Tibial nerve (tissue), 4 donors: Measurements from ENCODE around the gene WDTC1.

Experiments
- CTCF ChIP-seq, 5 experiments: fragments of 200-600 bp in 3 of 5; fragments of 450-650 bp in 2 of 5; sonication (generic) in 3 of 5; IDR thresholded peaks; one replicate each; pipeline ENCODE4 v1.5.1; 2016 to 2019; ENCODE audit warnings: antibody characterized with exemption in 5 of 5, mild to moderate bottlenecking in 3 of 5, moderate library complexity in 2 of 5
- EP300 ChIP-seq, 2 donors: sonication (generic); formaldehyde crosslinking; IDR thresholded peaks; one replicate each; pipeline ENCODE4 v1.6.1; 2017; ENCODE audit warnings: antibody characterized with exemption in 2 of 2, mild to moderate bottlenecking in 1 of 2
- POLR2A ChIP-seq, 2 donors: fragments of 450-650 bp; IDR thresholded peaks; one replicate each; pipeline ENCODE4 v1.6.1; 2017; ENCODE audit warnings: antibody characterized with exemption in 2 of 2, mild to moderate bottlenecking in 2 of 2, moderate library complexity in 2 of 2

GRCh38 chr1:27218736-27219135 is 15.7 kb upstream of the WDTC1 start:
- no peak for TF ChIP-seq EP300 (IDR thresholded peaks at IDR 0.05)
- TF ChIP-seq CTCF (IDR thresholded peaks at IDR 0.05) = no peak
- TF ChIP-seq POLR2A (IDR thresholded peaks at IDR 0.05) = no peak
